ENCODE measurements around the gene TXNL1. TPM values are rescaled to one million over a fixed set of nuclear protein-coding genes. Genes with fewer than 3 reads are reported as not detected.

The TXNL1 gene
- total RNA-seq, 1 experiment from 2014 or later, result 75.8 TPM

DNA sequence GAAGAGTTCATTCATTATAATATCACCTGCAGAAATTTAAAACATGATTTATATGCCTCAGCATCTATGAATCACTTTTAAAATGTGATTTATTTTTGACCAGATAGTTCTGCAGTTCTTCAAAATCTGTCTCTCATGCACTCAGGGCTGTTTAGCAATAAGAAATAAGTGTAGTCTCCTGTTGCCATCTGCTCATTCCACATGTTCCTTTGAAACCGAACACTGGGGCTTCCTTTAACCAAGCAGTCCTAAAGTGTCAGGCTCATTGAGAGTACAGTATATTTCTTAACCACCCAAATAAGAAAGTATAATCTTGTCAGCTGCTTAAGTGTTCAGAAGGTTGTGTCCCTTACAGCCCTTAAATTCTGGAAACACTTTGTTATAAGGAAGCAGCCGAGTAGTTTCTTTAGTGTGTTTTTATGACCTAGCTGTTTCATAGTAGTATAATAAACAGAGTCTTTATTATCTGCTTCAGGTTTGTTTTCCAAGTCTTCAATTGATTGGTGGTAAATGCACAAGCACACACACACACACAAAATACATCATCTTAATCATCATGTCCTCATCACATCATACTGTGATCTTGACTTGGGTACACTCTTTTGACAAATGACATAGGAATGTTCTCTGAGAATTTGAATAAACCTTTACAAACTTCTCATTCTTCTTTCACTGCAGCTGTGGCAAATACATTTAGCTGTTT, 23.1 kb upstream of the TXNL1 start:
- DNase-seq, result no peak
- no peak overlapping the region for H2AFZ ChIP-seq (ENCODE audit: low read length)
- H3K27ac ChIP-seq (ENCODE audit: low read length), result no peak overlapping the region
- intact Hi-C loops (cut with micrococcal nuclease), result no loop called here
- POLR2A ChIA-PET (ENCODE audit: unreplicated experiment), result no interaction called here
- no peaks in the 10 kb centered on the region for H3F3A ChIP-seq (ENCODE audit: low read length, unreplicated experiment)
- H3K36me3 ChIP-seq (ENCODE audit: low read depth, low read length), result no peaks in the 10 kb centered on the region
- no peak for ATAC-seq
- H3K27me3 ChIP-seq (ENCODE audit: low read length), result no peaks in the 10 kb centered on the region
- TF ChIP-seq, protein P1, sequence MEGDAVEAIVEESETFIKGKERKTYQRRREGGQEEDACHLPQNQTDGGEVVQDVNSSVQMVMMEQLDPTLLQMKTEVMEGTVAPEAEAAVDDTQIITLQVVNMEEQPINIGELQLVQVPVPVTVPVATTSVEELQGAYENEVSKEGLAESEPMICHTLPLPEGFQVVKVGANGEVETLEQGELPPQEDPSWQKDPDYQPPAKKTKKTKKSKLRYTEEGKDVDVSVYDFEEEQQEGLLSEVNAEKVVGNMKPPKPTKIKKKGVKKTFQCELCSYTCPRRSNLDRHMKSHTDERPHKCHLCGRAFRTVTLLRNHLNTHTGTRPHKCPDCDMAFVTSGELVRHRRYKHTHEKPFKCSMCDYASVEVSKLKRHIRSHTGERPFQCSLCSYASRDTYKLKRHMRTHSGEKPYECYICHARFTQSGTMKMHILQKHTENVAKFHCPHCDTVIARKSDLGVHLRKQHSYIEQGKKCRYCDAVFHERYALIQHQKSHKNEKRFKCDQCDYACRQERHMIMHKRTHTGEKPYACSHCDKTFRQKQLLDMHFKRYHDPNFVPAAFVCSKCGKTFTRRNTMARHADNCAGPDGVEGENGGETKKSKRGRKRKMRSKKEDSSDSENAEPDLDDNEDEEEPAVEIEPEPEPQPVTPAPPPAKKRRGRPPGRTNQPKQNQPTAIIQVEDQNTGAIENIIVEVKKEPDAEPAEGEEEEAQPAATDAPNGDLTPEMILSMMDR (conservative IDR thresholded peaks at IDR 0.05; ENCODE audit: low read depth, low read length), result no peak
- no peak for TF ChIP-seq EZH2phosphoT487 (IDR thresholded peaks at IDR 0.05; ENCODE audit: borderline replicate concordance, low read length)
- TF ChIP-seq EZH2 (IDR thresholded peaks at IDR 0.05; ENCODE audit: low read length, unreplicated experiment), result no peak
- CTCF ChIA-PET, result no interaction called here
- H3K4me3 ChIP-seq (ENCODE audit: low read length), result no peak overlapping the region
- H3K4me1 ChIP-seq (ENCODE audit: insufficient read depth, low read length), result no peaks in the 10 kb centered on the region
- no peak overlapping the region for H3K9ac ChIP-seq (ENCODE audit: low read length)
- no peak overlapping the region for H3K4me2 ChIP-seq (ENCODE audit: low read length)
- H3K9me2 ChIP-seq (replicated peaks; ENCODE audit: low read length), result no peaks in the 10 kb centered on the region
- peaks cover 29% of the 10 kb centered on the region for H3K79me2 ChIP-seq (ENCODE audit: low read length)
- no peaks in the 10 kb centered on the region for H4K20me1 ChIP-seq (ENCODE audit: low read length)
- H3K9me3 ChIP-seq (ENCODE audit: low read length), result no peaks in the 10 kb centered on the region
- no TSS peak for BruUV-seq (replicated peaks)

DNA sequence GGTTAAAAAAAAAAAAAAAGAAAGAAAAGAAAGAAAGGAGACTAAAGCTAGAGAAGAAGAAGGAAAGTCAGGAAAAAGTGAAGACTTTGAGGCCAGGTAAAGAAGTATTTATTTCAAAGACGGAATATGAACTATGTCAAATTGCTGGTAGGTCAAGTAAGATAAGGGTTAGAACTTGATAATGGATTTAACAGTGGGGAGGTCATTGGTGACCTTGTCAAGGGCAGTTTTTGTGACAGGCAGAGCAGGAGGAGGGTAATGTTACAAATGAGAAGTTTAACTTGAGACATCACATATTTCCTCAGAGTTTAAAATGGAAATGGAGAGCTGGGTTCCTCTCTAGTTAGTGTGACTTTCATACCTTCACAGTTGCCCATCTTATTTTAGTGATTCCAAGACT, 22.3 kb upstream of the TXNL1 start:
- DNase-seq, result no peak
- Histone ChIP-seq H2AFZ (ENCODE audit: low read length) (no peak overlapping the region), H3K4me2 (ENCODE audit: low read length) (no peak overlapping the region), H3K27me3 (ENCODE audit: low read length) (no peaks in the 10 kb centered on the region), H3K4me3 (ENCODE audit: low read length) (no peak overlapping the region), H3K79me2 (ENCODE audit: low read length) (peaks cover 35% of the 10 kb centered on the region), H3K36me3 (ENCODE audit: low read depth, low read length) (no peaks in the 10 kb centered on the region), H3K9ac (ENCODE audit: low read length) (no peak overlapping the region), H3K9me3 (ENCODE audit: low read length) (no peaks in the 10 kb centered on the region), H3K27ac (ENCODE audit: low read length) (no peak overlapping the region), H3F3A (ENCODE audit: low read length, unreplicated experiment) (no peaks in the 10 kb centered on the region), H3K9me2 (replicated peaks; ENCODE audit: low read length) (no peaks in the 10 kb centered on the region), H3K4me1 (ENCODE audit: insufficient read depth, low read length) (no peaks in the 10 kb centered on the region), H4K20me1 (ENCODE audit: low read length) (no peaks in the 10 kb centered on the region)
- intact Hi-C loops (cut with micrococcal nuclease), result no loop called here
- ChIA-PET POLR2A (ENCODE audit: unreplicated experiment) (no interaction called here), CTCF (no interaction called here)
- ATAC-seq, result no peak
- BruUV-seq (replicated peaks), result no TSS peak
- TF ChIP-seq EZH2 (IDR thresholded peaks at IDR 0.05; ENCODE audit: low read length, unreplicated experiment) (no peak), EZH2phosphoT487 (IDR thresholded peaks at IDR 0.05; ENCODE audit: borderline replicate concordance, low read length) (no peak)
- TF ChIP-seq, protein P1 (conservative IDR thresholded peaks at IDR 0.05; ENCODE audit: low read depth, low read length), result no peak

DNA sequence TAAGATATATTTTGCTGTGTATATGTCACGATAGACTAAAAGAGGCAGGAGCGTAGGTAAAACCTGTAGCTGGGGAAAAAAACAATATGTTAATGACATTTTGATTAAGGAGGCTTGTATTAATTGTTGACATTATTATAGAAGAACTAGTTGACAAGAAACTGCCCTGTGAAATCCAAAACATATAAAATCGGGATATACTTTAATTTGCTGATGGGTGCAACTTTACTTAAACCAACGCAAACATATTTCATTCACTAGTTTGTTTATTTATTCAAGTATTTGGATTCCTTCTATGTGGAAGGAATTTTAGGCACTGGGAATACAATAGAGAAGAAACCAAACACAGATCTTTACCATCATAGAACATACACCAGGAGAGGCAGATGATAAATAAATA, 20.7 kb upstream of the TXNL1 start:
- Histone ChIP-seq H3K4me2 (ENCODE audit: low read length) (no peak overlapping the region), H3F3A (ENCODE audit: low read length, unreplicated experiment) (no peaks in the 10 kb centered on the region), H3K36me3 (ENCODE audit: low read depth, low read length) (no peaks in the 10 kb centered on the region), H3K27me3 (ENCODE audit: low read length) (no peaks in the 10 kb centered on the region), H3K4me3 (ENCODE audit: low read length) (no peak overlapping the region), H4K20me1 (ENCODE audit: low read length) (no peaks in the 10 kb centered on the region), H3K27ac (ENCODE audit: low read length) (no peak overlapping the region), H2AFZ (ENCODE audit: low read length) (no peak overlapping the region), H3K9me3 (ENCODE audit: low read length) (no peaks in the 10 kb centered on the region), H3K79me2 (ENCODE audit: low read length) (peaks cover 48% of the 10 kb centered on the region), H3K4me1 (ENCODE audit: insufficient read depth, low read length) (no peaks in the 10 kb centered on the region), H3K9ac (ENCODE audit: low read length) (no peak overlapping the region), H3K9me2 (replicated peaks; ENCODE audit: low read length) (no peaks in the 10 kb centered on the region)
- no peak for TF ChIP-seq EZH2 (IDR thresholded peaks at IDR 0.05; ENCODE audit: low read length, unreplicated experiment)
- TF ChIP-seq, protein P1 (conservative IDR thresholded peaks at IDR 0.05; ENCODE audit: low read depth, low read length), result no peak
- ChIA-PET CTCF (no interaction called here), POLR2A (ENCODE audit: unreplicated experiment) (no interaction called here)
- ATAC-seq (no peak), DNase-seq (no peak)
- intact Hi-C loops (cut with micrococcal nuclease), result no loop called here
- no TSS peak for BruUV-seq (replicated peaks)
